ENCODE measurements around the gene RHOU.

Gene RHOU

GRCh38 chr1:228786361-228787129, 51.3 kb downstream of the RHOU start:
- DNase-seq (ENCODE audit: extremely low read depth, low read depth) = no peak
- no peak for TF ChIP-seq CTCF (IDR thresholded peaks at IDR 0.05; ENCODE audit: low read depth, low read length)

- no peak for DNase-seq (ENCODE audit: extremely low read depth, low read depth)
- TF ChIP-seq CTCF (IDR thresholded peaks at IDR 0.05; ENCODE audit: low read depth, low read length) = no peak
These were observed 56.5 kb downstream of the RHOU start for GRCh38 chr1:228791791-228792190.

- no peak for DNase-seq (ENCODE audit: extremely low read depth, low read depth)
- no peak for TF ChIP-seq CTCF (IDR thresholded peaks at IDR 0.05; ENCODE audit: low read depth, low read length)
These were observed 57.3 kb downstream of the RHOU start for GRCh38 chr1:228792601-228793000.

GRCh38 chr1:228793032-228793431, 57.8 kb downstream of the RHOU start:
- TF ChIP-seq CTCF (IDR thresholded peaks at IDR 0.05; ENCODE audit: low read depth, low read length) = no peak
- no peak for DNase-seq (ENCODE audit: extremely low read depth, low read depth)

GRCh38 chr1:228794173-228794572, 58.9 kb downstream of the RHOU start:
- no peak for TF ChIP-seq CTCF (IDR thresholded peaks at IDR 0.05; ENCODE audit: low read depth, low read length)
- no peak for DNase-seq (ENCODE audit: extremely low read depth, low read depth)

GRCh38 chr1:228794810-228795209, 59.5 kb downstream of the RHOU start:
- TF ChIP-seq CTCF (IDR thresholded peaks at IDR 0.05; ENCODE audit: low read depth, low read length) = no peak

GRCh38 chr1:228795596-228795995, 60.3 kb downstream of the RHOU start:
- no peak for TF ChIP-seq CTCF (IDR thresholded peaks at IDR 0.05; ENCODE audit: low read depth, low read length)
- DNase-seq (ENCODE audit: extremely low read depth, low read depth) = no peak

More at GRCh38 chr1:228794810-228795209, 59.5 kb downstream of the RHOU start:
- no peak for DNase-seq (ENCODE audit: extremely low read depth, low read depth)
